HCT116 (cell line): Measurements from ENCODE around the gene ZNF775. TPM values are rescaled to one million over a fixed set of nuclear protein-coding genes. Genes with fewer than 3 reads are reported as not detected.

Source experiments
- ATAC-seq: fragments of 200-7000 bp; cut with Tn5 transposase; 2 replicates; pipeline ENCODE4 v1.9.1; 2020; ENCODE audit warnings: mild to moderate bottlenecking, moderate library complexity
- BruUV-seq: library from RNA; stranded (reverse); fragments of 400-500 nt; replicated peaks from 2 replicates; lab custom pipeline; 2021; lab: Mats Ljungman, UMichigan
- CTCF ChIA-PET: fragments of 300-600 bp; sonication (Branson Sonifier 250); formaldehyde crosslinking; loops from one replicate; lab custom pipeline; 2021; ENCODE audit warnings: antibody characterized with exemption; lab: Charles Lee
- POLR2A ChIA-PET: fragments of 300-600, 350-600 bp; sonication (Branson Sonifier 250); formaldehyde crosslinking; loops from one replicate; lab custom pipeline; 2021; ENCODE audit warnings: antibody characterized with exemption; lab: Charles Lee
- RAD21 ChIA-PET, 2 experiments: fragments of 300-600 bp; sonication (Branson Sonifier 250); formaldehyde crosslinking; loops; one replicate each; lab custom pipeline; 2023; ENCODE audit warnings: low total read pairs in 2 of 2; ENCODE audit not compliant: uncharacterized antibody in 2 of 2, unreplicated experiment in 2 of 2, low non-redundant PET in 1 of 2; lab: Charles Lee
- DNase-seq: peaks from one replicate; pipeline ENCODE4 v3.0.0-alpha.2; 2010; ENCODE audit warnings: low read depth, low spot score
- H2AFZ ChIP-seq: fragments of 200-600 bp; shearing (Covaris generic), sonication (generic); 2 replicates; pipeline ENCODE4 v1.6.1; 2017; ENCODE audit warnings: low read depth, mixed run types, mixed read lengths, antibody characterized with exemption, low read length; ENCODE audit not compliant: poor library complexity, severe bottlenecking
- H3K27ac ChIP-seq: 2 replicates; pipeline ENCODE4 v1.5.1; 2012; ENCODE audit warnings: low read depth, low read length
- H3K27me3 ChIP-seq: fragments of 200-600 bp; sonication (generic); 2 replicates; pipeline ENCODE4 v1.6.1; 2016; ENCODE audit warnings: mixed run types, low read length, mixed read lengths; ENCODE audit not compliant: insufficient read depth
- H3K36me3 ChIP-seq, 2 experiments: fragments of 200-500 bp in 1 of 2; fragments of 200-600 bp in 1 of 2; sonication (Bioruptor generic) in 1 of 2; sonication (generic) in 1 of 2; 2 replicates each; pipeline versions ENCODE4 v1.5.1 to v1.6.1; 2014 to 2016; ENCODE audit warnings: low read length in 2 of 2, inconsistent platforms in 1 of 2, mixed read lengths in 1 of 2, mixed run types in 1 of 2; ENCODE audit not compliant: insufficient read depth in 2 of 2, control insufficient read depth in 1 of 2
- H3K4me1 ChIP-seq, 2 experiments: fragments of 200-600 bp in 1 of 2; sonication (generic) in 1 of 2; 2 replicates each; pipeline versions ENCODE4 v1.5.1 to v1.6.1; 2012 to 2017; ENCODE audit warnings: low read length in 2 of 2, inconsistent platforms in 1 of 2, mild to moderate bottlenecking in 1 of 2, mixed read lengths in 1 of 2, mixed run types in 1 of 2, moderate library complexity in 1 of 2; ENCODE audit not compliant: insufficient read depth in 2 of 2, control insufficient read depth in 1 of 2
- H3K4me2 ChIP-seq: fragments of 200-600 bp; sonication (generic); 2 replicates; pipeline ENCODE4 v1.6.1; 2017; ENCODE audit warnings: mixed run types, low read length, mixed read lengths
- H3K4me3 ChIP-seq, 2 experiments: fragments of 200-600 bp in 1 of 2; sonication (generic) in 1 of 2; replicated peaks in 1 of 2; 2 replicates each; pipeline ENCODE4 v1.5.1; 2011 to 2016; ENCODE audit warnings: low read length in 2 of 2, control low read depth in 1 of 2, low read depth in 1 of 2, mild to moderate bottlenecking in 1 of 2, mixed read lengths in 1 of 2, mixed run types in 1 of 2
- H3K79me2 ChIP-seq: fragments of 200-600 bp; sonication (generic); 2 replicates; pipeline ENCODE4 v1.6.1; 2017; ENCODE audit warnings: mild to moderate bottlenecking, mixed run types, low read length, moderate library complexity, mixed read lengths; ENCODE audit not compliant: insufficient read depth
- H3K9ac ChIP-seq: fragments of 200-600 bp; sonication (generic); 2 replicates; pipeline ENCODE4 v1.6.1; 2016; ENCODE audit warnings: low read length, mixed read lengths
- H3K9me2 ChIP-seq: fragments of 200-600 bp; sonication (generic), shearing (Covaris generic); 2 replicates; pipeline ENCODE4 v1.6.1; 2017; ENCODE audit warnings: mixed run types, mild to moderate bottlenecking, moderate library complexity; ENCODE audit not compliant: insufficient read depth
- H3K9me3 ChIP-seq, 2 experiments: fragments of 200-500 bp in 1 of 2; fragments of 200-600 bp in 1 of 2; sonication (Bioruptor generic) in 1 of 2; sonication (generic) in 1 of 2; 2 replicates each; pipeline ENCODE4 v1.6.1; 2014 to 2017; ENCODE audit warnings: low read length in 2 of 2, mixed read lengths in 2 of 2, inconsistent platforms in 1 of 2, low read depth in 1 of 2, mild to moderate bottlenecking in 1 of 2, mixed run types in 1 of 2, moderate library complexity in 1 of 2; ENCODE audit not compliant: control insufficient read depth in 1 of 2, insufficient read depth in 1 of 2
- H4K20me1 ChIP-seq: fragments of 200-600 bp; sonication (generic), shearing (Covaris generic); 2 replicates; pipeline ENCODE4 v1.6.1; 2017; ENCODE audit warnings: mixed run types, mild to moderate bottlenecking, moderate library complexity; ENCODE audit not compliant: insufficient read depth
- EGR1 ChIP-seq: IDR thresholded peaks from 2 replicates; pipeline ENCODE4 v1.6.1; 2012; ENCODE audit warnings: low read depth
- EZH2 ChIP-seq: fragments of 200-600 bp; sonication (generic); IDR thresholded peaks from 2 replicates; pipeline ENCODE4 v1.6.1; 2017; ENCODE audit warnings: antibody characterized with exemption, mixed run types
- RAD21 ChIP-seq: IDR thresholded peaks from 2 replicates; pipeline ENCODE4 v1.6.1; 2012; ENCODE audit warnings: low read depth, mild to moderate bottlenecking
- TCF7L2 ChIP-seq: IDR thresholded peaks from 2 replicates; pipeline ENCODE4 v1.7.0; 2011; ENCODE audit warnings: borderline replicate concordance, inconsistent platforms; ENCODE audit not compliant: insufficient read depth, insufficient read length; ENCODE audit errors: extremely low read depth
- ZFX ChIP-seq: fragments of 450-650 bp; IDR thresholded peaks from 2 replicates; pipeline ENCODE4 v1.6.1; 2017
- ZNF274 ChIP-seq: fragments of 200-500 bp; sonication (Bioruptor generic); IDR thresholded peaks from 2 replicates; pipeline ENCODE4 v1.6.1; 2014; ENCODE audit warnings: mild to moderate bottlenecking, low read depth, low read length, inconsistent platforms
- intact Hi-C: fragments of 100-400 bp; cut with micrococcal nuclease; formaldehyde crosslinking; loops from 2 replicates; pipeline ENCODE4 v1.10.0; 2022
- total RNA-seq: library from RNA; stranded (reverse); gene quantifications from one replicate; pipeline ENCODE4 v1.2.1, GENCODE V29; 2021; ENCODE audit not compliant: unreplicated experiment
- TF ChIP-seq, protein P1 (sequence below): IDR thresholded peaks from 2 replicates; pipeline ENCODE4 v1.6.1; 2011; ENCODE audit warnings: mild to moderate bottlenecking, low read length, moderate library complexity; ENCODE audit not compliant: insufficient replicate concordance; ENCODE audit errors: extremely low read depth
- TF ChIP-seq, protein P2 (sequence below): IDR thresholded peaks from 2 replicates; pipeline ENCODE4 v1.6.1; 2012

Gene ZNF775
- total RNA-seq, 1 experiment from 2014 or later = 4.5 TPM

DNA sequence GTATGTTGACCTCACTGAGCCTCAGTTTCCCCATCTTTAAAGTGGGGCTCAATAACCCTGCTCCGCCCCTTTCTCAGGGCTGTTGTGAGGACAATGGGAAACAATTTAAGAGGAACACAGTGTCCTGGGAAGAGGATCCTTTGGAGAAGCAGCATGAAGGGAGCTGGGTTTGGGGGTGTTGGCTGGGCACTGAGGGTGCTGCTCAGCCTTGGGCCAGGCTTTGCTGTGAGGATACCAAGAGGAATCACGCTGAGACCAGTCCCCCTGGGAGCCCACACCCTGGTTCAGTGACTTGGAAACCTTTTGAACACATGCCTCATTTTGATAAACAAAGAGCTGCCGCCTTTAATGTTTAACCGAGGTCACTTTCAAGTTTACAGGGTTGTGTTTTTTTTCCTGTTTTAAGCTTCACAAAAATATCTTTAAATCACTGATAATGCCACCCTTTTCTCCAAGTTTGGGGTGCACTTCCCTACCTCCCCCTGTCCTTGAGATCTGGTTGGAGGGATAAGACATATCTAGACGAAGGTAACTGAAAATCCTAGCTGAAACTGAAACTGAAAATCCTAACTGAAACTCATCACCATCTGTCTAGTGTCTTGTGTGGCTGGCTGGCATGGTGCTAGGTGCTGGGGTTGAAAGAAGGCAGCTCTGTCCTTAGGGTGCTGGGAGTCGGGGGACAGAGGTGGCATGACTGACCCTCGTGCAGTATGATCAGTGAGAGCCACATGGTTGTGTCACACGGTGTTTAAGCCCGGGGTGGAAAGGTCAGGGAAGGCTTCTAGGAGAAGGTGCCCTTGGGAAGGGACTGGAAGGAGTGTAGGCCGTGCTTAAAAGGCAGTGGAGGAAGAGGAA, 27.7 kb downstream of the ZNF775 start:
- intact Hi-C loops = no loop called here

More for the DNA sequence above, 27.7 kb downstream of the ZNF775 start:
- Histone ChIP-seq H3K27me3 (no peaks in the 10 kb centered on the region), H3K4me1 (peaks cover 10 to 27% of the 10 kb centered on the region in 2 experiments; a peak in 3 of 4 replicates), H3K27ac (no peak overlapping the region), H3K4me3 (no peak overlapping the region), H4K20me1 (no peaks in the 10 kb centered on the region), H3K4me2 (peak overlapping the region; percentile 88; the same call in 1 of the 2 replicates), H3K9me2 (no peaks in the 10 kb centered on the region), H3K79me2 (no peaks in the 10 kb centered on the region), H3K9ac (no peak overlapping the region), H3K36me3 (no peaks in the 10 kb centered on the region), H2AFZ (no peak overlapping the region), H3K9me3 (no peaks in the 10 kb centered on the region)
- BruUV-seq = no TSS peak
- RAD21 ChIA-PET = no interaction called here
- POLR2A ChIA-PET = no interaction called here
- no peak for TF ChIP-seq ZFX
- TF ChIP-seq, protein P1, sequence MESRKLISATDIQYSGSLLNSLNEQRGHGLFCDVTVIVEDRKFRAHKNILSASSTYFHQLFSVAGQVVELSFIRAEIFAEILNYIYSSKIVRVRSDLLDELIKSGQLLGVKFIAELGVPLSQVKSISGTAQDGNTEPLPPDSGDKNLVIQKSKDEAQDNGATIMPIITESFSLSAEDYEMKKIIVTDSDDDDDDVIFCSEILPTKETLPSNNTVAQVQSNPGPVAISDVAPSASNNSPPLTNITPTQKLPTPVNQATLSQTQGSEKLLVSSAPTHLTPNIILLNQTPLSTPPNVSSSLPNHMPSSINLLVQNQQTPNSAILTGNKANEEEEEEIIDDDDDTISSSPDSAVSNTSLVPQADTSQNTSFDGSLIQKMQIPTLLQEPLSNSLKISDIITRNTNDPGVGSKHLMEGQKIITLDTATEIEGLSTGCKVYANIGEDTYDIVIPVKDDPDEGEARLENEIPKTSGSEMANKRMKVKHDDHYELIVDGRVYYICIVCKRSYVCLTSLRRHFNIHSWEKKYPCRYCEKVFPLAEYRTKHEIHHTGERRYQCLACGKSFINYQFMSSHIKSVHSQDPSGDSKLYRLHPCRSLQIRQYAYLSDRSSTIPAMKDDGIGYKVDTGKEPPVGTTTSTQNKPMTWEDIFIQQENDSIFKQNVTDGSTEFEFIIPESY = no peak
- no peak for TF ChIP-seq EZH2
- TF ChIP-seq EGR1 = no peak
- TF ChIP-seq, protein P2, sequence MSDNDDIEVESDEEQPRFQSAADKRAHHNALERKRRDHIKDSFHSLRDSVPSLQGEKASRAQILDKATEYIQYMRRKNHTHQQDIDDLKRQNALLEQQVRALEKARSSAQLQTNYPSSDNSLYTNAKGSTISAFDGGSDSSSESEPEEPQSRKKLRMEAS = no peak
- TF ChIP-seq TCF7L2 = no peak
- TF ChIP-seq RAD21 = no peak
- TF ChIP-seq ZNF274 = no peak
- CTCF ChIA-PET = interaction anchor here (0.9 to 1.0 kb wide), 2 partner anchors 11 to 51 kb away, joined by 3 read pairs; no protein-coding TSS in a partner anchor
- DNase-seq (no peak), ATAC-seq (no peak)
